ENCODE data around the gene PRKCG. TPM values are rescaled to one million over a fixed set of nuclear protein-coding genes. Genes with fewer than 3 reads are reported as not detected.

Gene PRKCG
- total RNA-seq, 1 experiment from 2014 or later = 2.8 TPM

DNA sequence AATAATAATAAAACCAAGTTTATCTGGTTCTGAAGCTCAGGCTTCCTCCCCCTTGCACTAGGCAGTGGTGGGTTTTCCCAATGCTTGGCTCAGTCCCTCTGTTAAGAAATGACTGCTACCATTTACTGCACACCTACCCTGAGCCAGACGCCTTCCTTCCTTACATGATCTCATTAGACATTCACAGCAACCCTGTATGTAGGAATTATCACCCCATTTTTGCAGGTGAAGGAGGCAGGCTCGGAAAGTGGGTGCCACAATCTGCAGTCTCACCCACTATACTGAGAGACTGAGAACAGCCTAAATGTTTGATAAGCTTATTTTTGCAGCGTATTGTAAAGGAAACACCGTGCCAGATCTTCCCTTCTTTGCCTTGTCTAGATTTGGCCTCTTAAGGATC, 62.4 kb downstream of the PRKCG start:
- H2AFZ ChIP-seq (ENCODE audit: low read depth, low read length, poor library complexity, severe bottlenecking) = no peak overlapping the region
- no peak for ATAC-seq
- POLR2A ChIA-PET = no interaction called here

DNA sequence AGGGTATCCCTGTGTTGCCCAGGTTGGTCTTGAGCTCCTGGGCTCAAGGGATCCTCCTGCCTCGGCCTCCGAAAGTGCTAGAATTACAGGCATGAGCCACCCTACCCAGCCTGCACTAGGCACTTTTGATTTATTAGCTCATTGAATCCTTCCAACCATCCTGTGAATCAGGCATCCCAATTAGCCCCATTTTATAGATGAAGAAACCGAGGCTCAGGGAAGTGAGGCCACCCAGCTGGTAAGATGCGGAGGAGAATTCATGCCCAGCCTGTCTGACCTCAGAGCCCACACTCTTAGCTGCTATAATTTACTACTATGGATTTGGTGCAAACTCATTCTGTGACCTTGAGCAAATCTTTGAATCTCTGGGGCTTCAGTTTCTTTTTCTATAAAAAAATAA, 62.9 kb downstream of the PRKCG start:
- CTCF ChIA-PET = no interaction called here
- no TSS peak for BruUV-seq (replicated peaks)
- TF ChIP-seq EGR1 (IDR thresholded peaks at IDR 0.05; ENCODE audit: low read depth) (no peak), CBX3 (IDR thresholded peaks at IDR 0.05; ENCODE audit: low read depth) (no peak), SIN3A (IDR thresholded peaks at IDR 0.05; ENCODE audit: low read depth) (no peak), YY1 (IDR thresholded peaks at IDR 0.05; ENCODE audit: extremely low read depth, insufficient replicate concordance, low read depth, low read length) (no peak)
- TF ChIP-seq, protein P1, sequence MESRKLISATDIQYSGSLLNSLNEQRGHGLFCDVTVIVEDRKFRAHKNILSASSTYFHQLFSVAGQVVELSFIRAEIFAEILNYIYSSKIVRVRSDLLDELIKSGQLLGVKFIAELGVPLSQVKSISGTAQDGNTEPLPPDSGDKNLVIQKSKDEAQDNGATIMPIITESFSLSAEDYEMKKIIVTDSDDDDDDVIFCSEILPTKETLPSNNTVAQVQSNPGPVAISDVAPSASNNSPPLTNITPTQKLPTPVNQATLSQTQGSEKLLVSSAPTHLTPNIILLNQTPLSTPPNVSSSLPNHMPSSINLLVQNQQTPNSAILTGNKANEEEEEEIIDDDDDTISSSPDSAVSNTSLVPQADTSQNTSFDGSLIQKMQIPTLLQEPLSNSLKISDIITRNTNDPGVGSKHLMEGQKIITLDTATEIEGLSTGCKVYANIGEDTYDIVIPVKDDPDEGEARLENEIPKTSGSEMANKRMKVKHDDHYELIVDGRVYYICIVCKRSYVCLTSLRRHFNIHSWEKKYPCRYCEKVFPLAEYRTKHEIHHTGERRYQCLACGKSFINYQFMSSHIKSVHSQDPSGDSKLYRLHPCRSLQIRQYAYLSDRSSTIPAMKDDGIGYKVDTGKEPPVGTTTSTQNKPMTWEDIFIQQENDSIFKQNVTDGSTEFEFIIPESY (IDR thresholded peaks at IDR 0.05; ENCODE audit: extremely low read depth, insufficient replicate concordance, low read length) = no peak
- TF ChIP-seq, protein P2, sequence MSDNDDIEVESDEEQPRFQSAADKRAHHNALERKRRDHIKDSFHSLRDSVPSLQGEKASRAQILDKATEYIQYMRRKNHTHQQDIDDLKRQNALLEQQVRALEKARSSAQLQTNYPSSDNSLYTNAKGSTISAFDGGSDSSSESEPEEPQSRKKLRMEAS (IDR thresholded peaks at IDR 0.05) = no peak

More for the DNA sequence above, 62.4 kb downstream of the PRKCG start:
- no peaks in the 10 kb centered on the region for H3K9me3 ChIP-seq (ENCODE audit: control insufficient read depth in 1 of 2, insufficient read depth in 1 of 2, low read depth in 1 of 2, low read length in 2 of 2)
- H3K36me3 ChIP-seq (ENCODE audit: control insufficient read depth in 1 of 2, insufficient read depth in 2 of 2, low read length in 2 of 2) = no peaks in the 10 kb centered on the region
- H3K27ac ChIP-seq (ENCODE audit: low read depth, low read length) = no peak overlapping the region
- H3K4me2 ChIP-seq (ENCODE audit: low read length) = no peak overlapping the region
- no peaks in the 10 kb centered on the region for H3K9me2 ChIP-seq (ENCODE audit: insufficient read depth)
- no peaks in the 10 kb centered on the region for H3K4me1 ChIP-seq (ENCODE audit: control insufficient read depth in 1 of 2, insufficient read depth in 2 of 2, low read length in 2 of 2)
- intact Hi-C loops (cut with micrococcal nuclease) = no loop called here
- RAD21 ChIA-PET (ENCODE audit: low non-redundant PET in 1 of 2, low total read pairs in 2 of 2, uncharacterized antibody in 2 of 2, unreplicated experiment in 2 of 2) = no interaction called here
- H4K20me1 ChIP-seq (ENCODE audit: insufficient read depth) = no peaks in the 10 kb centered on the region
- no peak overlapping the region for H3K9ac ChIP-seq (ENCODE audit: low read length)
- CTCF ChIA-PET = no interaction called here
- DNase-seq (ENCODE audit: low read depth, low spot score) = no peak
- no peaks in the 10 kb centered on the region for H3K27me3 ChIP-seq (ENCODE audit: insufficient read depth, low read length)
- TF ChIP-seq, protein P1 (IDR thresholded peaks at IDR 0.05; ENCODE audit: extremely low read depth, insufficient replicate concordance, low read length) = no peak
- TF ChIP-seq SP1 (IDR thresholded peaks at IDR 0.05; ENCODE audit: low read depth) (no peak), TCF7L2 (IDR thresholded peaks at IDR 0.05; ENCODE audit: borderline replicate concordance, extremely low read depth, insufficient read depth, insufficient read length) (no peak), CBX3 (IDR thresholded peaks at IDR 0.05; ENCODE audit: low read depth) (no peak), JUND (IDR thresholded peaks at IDR 0.05) (no peak), POLR2AphosphoS5 (IDR thresholded peaks at IDR 0.05; ENCODE audit: low read depth, low read length) (no peak), YY1 (IDR thresholded peaks at IDR 0.05; ENCODE audit: extremely low read depth, insufficient replicate concordance, low read depth, low read length) (no peak), SIN3A (IDR thresholded peaks at IDR 0.05; ENCODE audit: low read depth) (no peak), CEBPB (IDR thresholded peaks at IDR 0.05; ENCODE audit: low read depth) (no peak), SRF (IDR thresholded peaks at IDR 0.05; ENCODE audit: low read depth) (no peak), FOSL1 (IDR thresholded peaks at IDR 0.05; ENCODE audit: low read depth) (no peak), EGR1 (IDR thresholded peaks at IDR 0.05; ENCODE audit: low read depth) (no peak)
- TF ChIP-seq, protein P2 (IDR thresholded peaks at IDR 0.05) = no peak
- H3K79me2 ChIP-seq (ENCODE audit: insufficient read depth, low read length) = no peaks in the 10 kb centered on the region
- H3K4me3 ChIP-seq (replicated peaks in 1 of 2; ENCODE audit: low read depth in 1 of 2, low read length in 2 of 2) = no peak overlapping the region
- no TSS peak for BruUV-seq (replicated peaks)

More for the DNA sequence above, 62.9 kb downstream of the PRKCG start:
- no peak overlapping the region for H3K4me2 ChIP-seq (ENCODE audit: low read length)
- no peaks in the 10 kb centered on the region for H3K27me3 ChIP-seq (ENCODE audit: insufficient read depth, low read length)
- ChIA-PET POLR2A (interaction anchor here (0.6 kb wide), 1 partner anchor 46 kb away, joined by 3 read pairs; no protein-coding TSS in a partner anchor), RAD21 (ENCODE audit: low non-redundant PET in 1 of 2, low total read pairs in 2 of 2, uncharacterized antibody in 2 of 2, unreplicated experiment in 2 of 2) (no interaction called here)
- H3K9ac ChIP-seq (ENCODE audit: low read length) = no peak overlapping the region
- H3K9me2 ChIP-seq (ENCODE audit: insufficient read depth) = no peaks in the 10 kb centered on the region
- no peak overlapping the region for H3K27ac ChIP-seq (ENCODE audit: low read depth, low read length)
- H4K20me1 ChIP-seq (ENCODE audit: insufficient read depth) = no peaks in the 10 kb centered on the region
- no peaks in the 10 kb centered on the region for H3K9me3 ChIP-seq (ENCODE audit: control insufficient read depth in 1 of 2, insufficient read depth in 1 of 2, low read depth in 1 of 2, low read length in 2 of 2)
- intact Hi-C loops (cut with micrococcal nuclease) = no loop called here
- no peak overlapping the region for H2AFZ ChIP-seq (ENCODE audit: low read depth, low read length, poor library complexity, severe bottlenecking)
- no peaks in the 10 kb centered on the region for H3K36me3 ChIP-seq (ENCODE audit: control insufficient read depth in 1 of 2, insufficient read depth in 2 of 2, low read length in 2 of 2)
- no peaks in the 10 kb centered on the region for H3K4me1 ChIP-seq (ENCODE audit: control insufficient read depth in 1 of 2, insufficient read depth in 2 of 2, low read length in 2 of 2)
- H3K79me2 ChIP-seq (ENCODE audit: insufficient read depth, low read length) = no peaks in the 10 kb centered on the region
- no peak overlapping the region for H3K4me3 ChIP-seq (replicated peaks in 1 of 2; ENCODE audit: low read depth in 1 of 2, low read length in 2 of 2)
- ATAC-seq = no peak
- no peak for DNase-seq (ENCODE audit: low read depth, low spot score)
